ENCODE data around the gene CREM. TPM values are rescaled to one million over a fixed set of nuclear protein-coding genes. Genes with fewer than 3 reads are reported as not detected.

Gene CREM
- polyA plus RNA-seq, 1 of the 3 experiments (the other 2 are of a cell fraction): 41.4 TPM

GRCh38 chr10:35140727-35141126, 14.1 kb downstream of the CREM start:
- CTCF ChIA-PET: no interaction called here

GRCh38 chr10:35150308-35150707, 23.7 kb downstream of the CREM start:
- CTCF ChIA-PET: no interaction called here
- Histone ChIP-seq H3K36me3 (replicated peaks in 1 of 2; ENCODE audit: control insufficient read depth in 1 of 2, insufficient read depth in 2 of 2, low read length in 1 of 2) (no peaks in the 10 kb centered on the region), H3K27me3 (ENCODE audit: insufficient read depth) (no peaks in the 10 kb centered on the region), H3K9ac (no peak overlapping the region), H3K9me3 (no peaks in the 10 kb centered on the region), H3K27ac (ENCODE audit: low read depth in 2 of 2, low read length in 1 of 2) (no peak overlapping the region), H3K4me2 (no peak overlapping the region), H2AFZ (ENCODE audit: low read depth) (no peak overlapping the region), H3K4me3 (ENCODE audit: low read depth in 2 of 2, low read length in 1 of 2) (no peak overlapping the region), H3K79me2 (ENCODE audit: insufficient read depth) (no peaks in the 10 kb centered on the region), H3K9me2 (no peaks in the 10 kb centered on the region), H3F3A (replicated peaks; ENCODE audit: insufficient read depth) (no peaks in the 10 kb centered on the region), H4K20me1 (ENCODE audit: insufficient read depth) (no peaks in the 10 kb centered on the region), H3K4me1 (ENCODE audit: control insufficient read depth in 1 of 2, insufficient read depth in 2 of 2, low read depth in 1 of 2, low read length in 1 of 2) (no peaks in the 10 kb centered on the region; a peak in 1 of 4 replicates)
- DNase-seq: no peak
- 98% methylated on average over 6 of the region's 6 CpGs for WGBS (ENCODE audit: low lambda C conversion rate)
- POLR2A ChIA-PET: interaction anchor here (0.7 kb wide), 1 partner anchor 45 kb away, joined by 3 read pairs; no protein-coding TSS in a partner anchor
- TF ChIP-seq REST (IDR thresholded peaks at IDR 0.05; ENCODE audit: low read depth, low read length) (no peak), FOSL2 (IDR thresholded peaks at IDR 0.05; ENCODE audit: borderline replicate concordance, low read depth) (no peak), FOXJ3 (CRISPR knock-in tag; IDR thresholded peaks at IDR 0.05) (no peak), SIN3A (IDR thresholded peaks at IDR 0.05; ENCODE audit: borderline replicate concordance, low read depth, low read length) (no peak), YY1 (IDR thresholded peaks at IDR 0.05; ENCODE audit: low read depth) (no peak), TCF12 (IDR thresholded peaks at IDR 0.05) (no peak), GABPA (IDR thresholded peaks at IDR 0.05; ENCODE audit: low read depth) (no peak), ELF1 (IDR thresholded peaks at IDR 0.05) (no peak), PBX3 (IDR thresholded peaks at IDR 0.05) (no peak), RCOR1 (IDR thresholded peaks at IDR 0.05; ENCODE audit: low read length) (no peak), EP300 (IDR thresholded peaks at IDR 0.05; ENCODE audit: borderline replicate concordance in 1 of 2, low read depth in 1 of 2, low read length in 1 of 2) (no peak), CHD2 (IDR thresholded peaks at IDR 0.05; ENCODE audit: low read length, partially characterized antibody) (no peak), CTCF (IDR thresholded peaks at IDR 0.05) (no peak), ZBTB33 (IDR thresholded peaks at IDR 0.05; ENCODE audit: borderline replicate concordance, low read depth) (no peak), RFX5 (IDR thresholded peaks at IDR 0.05; ENCODE audit: low read length) (no peak), JUND (IDR thresholded peaks at IDR 0.05) (no peak)

More at GRCh38 chr10:35140727-35141126, 14.1 kb downstream of the CREM start:
- Histone ChIP-seq H3K79me2 (ENCODE audit: insufficient read depth) (peaks cover 10% of the 10 kb centered on the region; the same call in 1 of the 2 replicates), H3K36me3 (replicated peaks in 1 of 2; ENCODE audit: control insufficient read depth in 1 of 2, insufficient read depth in 2 of 2, low read length in 1 of 2) (no peaks in the 10 kb centered on the region), H2AFZ (ENCODE audit: low read depth) (no peak overlapping the region), H4K20me1 (ENCODE audit: insufficient read depth) (no peaks in the 10 kb centered on the region), H3K4me1 (ENCODE audit: control insufficient read depth in 1 of 2, insufficient read depth in 2 of 2, low read depth in 1 of 2, low read length in 1 of 2) (no peaks in the 10 kb centered on the region; a peak in 1 of 4 replicates), H3K9me2 (0 out of 2 replicates have a peak, but pooled peaks cover 3% of the 10 kb centered on the region), H3K9me3 (no peaks in the 10 kb centered on the region), H3K4me2 (no peak overlapping the region), H3K27ac (ENCODE audit: low read depth in 2 of 2, low read length in 1 of 2) (no peak overlapping the region), H3K9ac (no peak overlapping the region), H3K27me3 (ENCODE audit: insufficient read depth) (no peaks in the 10 kb centered on the region), H3F3A (replicated peaks; ENCODE audit: insufficient read depth) (no peaks in the 10 kb centered on the region), H3K4me3 (ENCODE audit: low read depth in 2 of 2, low read length in 1 of 2) (no peak overlapping the region)
- no peak for DNase-seq
- TF ChIP-seq TAF1 (IDR thresholded peaks at IDR 0.05; ENCODE audit: borderline replicate concordance, low read depth, low read length) (no peak), USF1 (IDR thresholded peaks at IDR 0.05; ENCODE audit: borderline replicate concordance, low read depth) (no peak), TEAD4 (IDR thresholded peaks at IDR 0.05; ENCODE audit: borderline replicate concordance, insufficient read depth) (no peak), CHD2 (IDR thresholded peaks at IDR 0.05; ENCODE audit: low read length, partially characterized antibody) (no peak), NRF1 (IDR thresholded peaks at IDR 0.05; ENCODE audit: low read depth, low read length) (no peak), RXRA (IDR thresholded peaks at IDR 0.05; ENCODE audit: borderline replicate concordance, low read depth) (no peak)
- 75% methylated on average over 3 of the region's 3 CpGs for WGBS (ENCODE audit: low lambda C conversion rate)
- POLR2A ChIA-PET: no interaction called here
